K562 (cell line): ENCODE measurements around the gene AP2M1. TPM values are rescaled to one million over a fixed set of nuclear protein-coding genes. Genes with fewer than 3 reads are reported as not detected.

Source experiments
- ARNT ChIP-seq, 2 experiments: fragments of 450-650 bp; IDR thresholded peaks; 2 replicates each; pipeline ENCODE4 v1.6.1; 2016; ENCODE audit warnings: mild to moderate bottlenecking in 1 of 2
- ETS2 ChIP-seq: IDR thresholded peaks from 2 replicates; pipeline ENCODE4 v1.6.1; 2016; ENCODE audit warnings: borderline replicate concordance, missing genetic modification characterization, mild to moderate bottlenecking, moderate library complexity, missing compliant biosample characterization; ENCODE audit not compliant: poor library complexity, severe bottlenecking
- GTF2B ChIP-seq: IDR thresholded peaks from 2 replicates; pipeline ENCODE4 v1.6.1; 2011; ENCODE audit not compliant: insufficient read length; ENCODE audit errors: extremely low read depth
- HDAC6 ChIP-seq: IDR thresholded peaks from 2 replicates; pipeline ENCODE4 v1.6.1; 2012; ENCODE audit warnings: low read depth, mild to moderate bottlenecking, control low read depth, inconsistent platforms, low read length, moderate library complexity
- HDGF ChIP-seq: fragments of 450-650 bp; IDR thresholded peaks from 2 replicates; pipeline ENCODE4 v1.6.1; 2016
- MAFK ChIP-seq: IDR thresholded peaks from 2 replicates; pipeline ENCODE4 v1.6.1; 2011; ENCODE audit warnings: low read length, improper control_type of control experiment
- MED1 ChIP-seq: sonication (generic); formaldehyde crosslinking; IDR thresholded peaks from 2 replicates; pipeline ENCODE4 v1.8.1; 2023; ENCODE audit warnings: missing genetic modification reagents, borderline replicate concordance
- MEIS2 ChIP-seq: fragments of 450-650 bp; IDR thresholded peaks from 2 replicates; pipeline ENCODE4 v1.6.1; 2014; ENCODE audit warnings: mild to moderate bottlenecking; ENCODE audit not compliant: partially characterized antibody
- POLR2AphosphoS5 ChIP-seq: IDR thresholded peaks from 2 replicates; pipeline ENCODE4 v1.6.1; 2011; ENCODE audit warnings: mild to moderate bottlenecking, low read depth, low read length, moderate library complexity; ENCODE audit not compliant: control insufficient read depth, insufficient read depth
- PREB ChIP-seq: sonication (generic); formaldehyde crosslinking; IDR thresholded peaks from 2 replicates; pipeline ENCODE4 v1.8.1; 2023; ENCODE audit warnings: mild to moderate bottlenecking, missing genetic modification reagents
- RBBP5 ChIP-seq: fragments of 200-600 bp; sonication (generic); IDR thresholded peaks from 2 replicates; pipeline ENCODE4 v1.6.1; 2012; ENCODE audit warnings: borderline replicate concordance, mild to moderate bottlenecking, low read length, control low read depth, inconsistent platforms; ENCODE audit not compliant: insufficient read depth, poor library complexity, severe bottlenecking
- SMARCA4 ChIP-seq: fragments of 450-650 bp; IDR thresholded peaks from 2 replicates; pipeline ENCODE4 v1.6.1; 2016
- SREBF1 ChIP-seq: fragments of 150-350 bp; IDR thresholded peaks from 2 replicates; pipeline ENCODE4 v1.6.1; 2014; ENCODE audit warnings: antibody characterized with exemption, low read depth, low read length, borderline replicate concordance
- TEAD1 ChIP-seq, 2 experiments: fragments of 450-650 bp in 1 of 2; sonication (generic) in 1 of 2; formaldehyde crosslinking; IDR thresholded peaks; 2 replicates each; pipeline versions ENCODE4 v1.4.0 to v1.8.0; 2020 to 2022; ENCODE audit warnings: mild to moderate bottlenecking in 2 of 2, missing genetic modification reagents in 1 of 2
- ZBTB5 ChIP-seq: fragments of 450-650 bp; IDR thresholded peaks from 2 replicates; pipeline ENCODE4 v1.6.1; 2017; ENCODE audit warnings: antibody characterized with exemption
- polyA plus RNA-seq, 8 experiments: library from polyadenylated mRNA; depleted of rRNA in 4 of 8; stranded (reverse) in 5 of 8; unstranded in 3 of 8; fragments of >200 nt; fragmentation: Nextera tagmentation in 2 of 8; fragmentation: Illumina TruSeq in 1 of 8; extraction: Ambion mirVana in 2 of 8; extraction: Trizol in 1 of 8; gene quantifications; 2 replicates each; pipeline versions ENCODE4 v1.2.1 to v1.2.3, GENCODE V29; 2011 to 2014; ENCODE audit warnings: inconsistent platforms in 1 of 8, missing spikeins in 1 of 8
- total RNA-seq, 7 experiments: library from RNA; depleted of rRNA in 6 of 7; stranded (reverse); fragments of >200 nt in 6 of 7; fragmentation: Illumina TruSeq in 2 of 7; extraction: Trizol in 2 of 7; gene quantifications; 2 replicates each; pipeline versions ENCODE4 v1.2.1 to v1.2.3, GENCODE V29; 2011 to 2021; ENCODE audit warnings: low replicate concordance in 1 of 7
- TF ChIP-seq, protein P1 (sequence below): sonication (generic); formaldehyde crosslinking; IDR thresholded peaks from 2 replicates; pipeline ENCODE4 v1.8.0; 2022; ENCODE audit warnings: mild to moderate bottlenecking, missing genetic modification reagents, borderline replicate concordance
- TF ChIP-seq, protein P2 (sequence below): fragments of 450-650 bp; conservative IDR thresholded peaks from 2 replicates; pipeline ENCODE4 v1.6.1; 2016; ENCODE audit warnings: missing genetic modification characterization, low read depth, mild to moderate bottlenecking, missing compliant biosample characterization, moderate library complexity

Gene AP2M1
- total and polyA plus RNA-seq, 9 of the 15 experiments (the other 6 are each of a cell fraction or from before 2014, with no cell fraction given) = 118 to 505 (median 296) TPM

DNA sequence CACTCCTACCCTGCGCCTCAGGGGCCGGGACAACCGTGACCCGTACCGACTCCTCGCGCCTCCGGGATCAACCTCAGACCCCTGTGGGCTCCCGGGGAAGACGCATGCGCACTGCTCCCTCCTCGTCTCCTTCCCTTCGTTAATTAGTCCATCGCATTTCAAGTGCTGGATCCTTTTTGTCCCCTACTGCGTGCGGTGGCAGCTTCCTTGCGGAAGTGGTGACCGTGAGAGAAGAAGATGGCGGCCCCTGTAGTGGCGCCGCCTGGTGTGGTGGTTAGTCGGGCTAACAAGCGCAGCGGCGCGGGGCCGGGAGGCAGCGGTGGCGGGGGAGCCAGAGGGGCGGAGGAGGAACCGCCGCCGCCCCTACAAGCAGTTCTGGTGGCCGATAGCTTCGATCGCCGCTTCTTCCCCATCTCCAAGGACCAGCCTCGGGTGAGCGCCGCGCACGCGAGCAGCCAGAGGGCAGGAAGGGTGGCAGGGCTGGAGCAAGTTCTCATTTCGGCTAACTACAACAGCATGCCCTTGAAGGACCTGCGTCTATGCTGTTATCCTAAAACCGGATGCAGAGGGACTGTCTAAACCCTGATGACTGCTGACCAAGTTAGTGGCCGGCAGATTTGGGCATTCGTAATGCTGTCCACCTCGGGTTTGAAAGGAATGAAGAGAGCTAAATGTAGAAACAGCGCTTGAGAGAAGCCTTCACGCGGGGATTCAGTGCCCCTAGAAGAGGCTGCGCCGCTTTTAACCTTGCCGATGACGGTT, 39.3 kb upstream of the AP2M1 start, which contains the start of gene EIF2B5 (continued):
- TF ChIP-seq, protein P1, sequence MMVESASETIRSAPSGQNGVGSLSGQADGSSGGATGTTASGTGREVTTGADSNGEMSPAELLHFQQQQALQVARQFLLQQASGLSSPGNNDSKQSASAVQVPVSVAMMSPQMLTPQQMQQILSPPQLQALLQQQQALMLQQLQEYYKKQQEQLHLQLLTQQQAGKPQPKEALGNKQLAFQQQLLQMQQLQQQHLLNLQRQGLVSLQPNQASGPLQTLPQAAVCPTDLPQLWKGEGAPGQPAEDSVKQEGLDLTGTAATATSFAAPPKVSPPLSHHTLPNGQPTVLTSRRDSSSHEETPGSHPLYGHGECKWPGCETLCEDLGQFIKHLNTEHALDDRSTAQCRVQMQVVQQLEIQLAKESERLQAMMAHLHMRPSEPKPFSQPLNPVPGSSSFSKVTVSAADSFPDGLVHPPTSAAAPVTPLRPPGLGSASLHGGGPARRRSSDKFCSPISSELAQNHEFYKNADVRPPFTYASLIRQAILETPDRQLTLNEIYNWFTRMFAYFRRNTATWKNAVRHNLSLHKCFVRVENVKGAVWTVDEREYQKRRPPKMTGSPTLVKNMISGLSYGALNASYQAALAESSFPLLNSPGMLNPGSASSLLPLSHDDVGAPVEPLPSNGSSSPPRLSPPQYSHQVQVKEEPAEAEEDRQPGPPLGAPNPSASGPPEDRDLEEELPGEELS (CRISPR knock-in tag) = no peak
- TF ChIP-seq HDAC6 = no peak
- TF ChIP-seq, protein P2, sequence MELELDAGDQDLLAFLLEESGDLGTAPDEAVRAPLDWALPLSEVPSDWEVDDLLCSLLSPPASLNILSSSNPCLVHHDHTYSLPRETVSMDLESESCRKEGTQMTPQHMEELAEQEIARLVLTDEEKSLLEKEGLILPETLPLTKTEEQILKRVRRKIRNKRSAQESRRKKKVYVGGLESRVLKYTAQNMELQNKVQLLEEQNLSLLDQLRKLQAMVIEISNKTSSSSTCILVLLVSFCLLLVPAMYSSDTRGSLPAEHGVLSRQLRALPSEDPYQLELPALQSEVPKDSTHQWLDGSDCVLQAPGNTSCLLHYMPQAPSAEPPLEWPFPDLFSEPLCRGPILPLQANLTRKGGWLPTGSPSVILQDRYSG = no peak
- TF ChIP-seq RBBP5 = peak; percentile 97
- TF ChIP-seq MEIS2 = peak; percentile 63
- TF ChIP-seq ETS2 (tag) = no peak
- no peak for TF ChIP-seq ARNT (IDR thresholded peaks at IDR 0.05)
- TF ChIP-seq MAFK = no peak
- TF ChIP-seq MED1 = no peak
- TF ChIP-seq GTF2B = no peak
- no peak for TF ChIP-seq SMARCA4
- peak; percentile 85 for TF ChIP-seq POLR2AphosphoS5
- no peak for TF ChIP-seq ZBTB5
- peak; percentile 60; the same call in 1 of the 2 replicates for TF ChIP-seq SREBF1
- no peak for TF ChIP-seq HDGF
- peak in 1 of 2 experiments; percentile 69; a peak in 2 of 4 replicates for TF ChIP-seq TEAD1 (CRISPR knock-in tag; IDR thresholded peaks at IDR 0.05)
- TF ChIP-seq PREB = no peak
